ENCODE results near the gene SLCO2B1.
A peak's percentile ranks its signal among the peaks of the same experiment; 100 is the strongest.

SLCO2B1 gene

GRCh38 chr11:75143420-75143731 is 7.5 kb upstream of the SLCO2B1 start:
- Histone ChIP-seq H3K36me3 (no peaks in the 10 kb centered on the region), H3K4me2 (peak overlapping the region; percentile 78 to 94 (median 92)), H3K4me3 (peak overlapping the region in 3 of 10 experiments; percentile 6 to 31 (median 26); a peak in 3 of 20 replicates), H4K20me1 (peaks cover 0 to 6% (median 0%) of the 10 kb centered on the region in 11 experiments; a peak in 2 of 22 replicates), H3K27ac (peak overlapping the region in 9 of 11 experiments; percentile 47 to 78 (median 62); a peak in 18 of 22 replicates), H3K27me3 (no peaks in the 10 kb centered on the region), H3K4me1 (peaks cover 73 to 80% (median 76%) of the 10 kb centered on the region in 10 experiments), H3K9me3 (replicated peaks in 1 of 11) (no peaks in the 10 kb centered on the region), H3K9ac (peak overlapping the region in 9 of 11 experiments; percentile 36 to 70 (median 56); a peak in 16 of 22 replicates)
- no peak for TF ChIP-seq Cebpa-rat (IDR thresholded peaks at IDR 0.05)

- peak overlapping the region in 3 of 11 experiments; percentile 63 to 78 (median 66); a peak in 2 of 22 replicates for H3K27ac ChIP-seq
- H3K4me2 ChIP-seq, result peak overlapping the region; percentile 80 to 95 (median 92)
- H3K36me3 ChIP-seq, result no peaks in the 10 kb centered on the region
- no peak for TF ChIP-seq Cebpa-rat (IDR thresholded peaks at IDR 0.05)
- no peaks in the 10 kb centered on the region for H3K9me3 ChIP-seq (replicated peaks in 1 of 11)
- no peaks in the 10 kb centered on the region for H3K27me3 ChIP-seq
- peaks cover 77 to 92% (median 83%) of the 10 kb centered on the region in 10 experiments for H3K4me1 ChIP-seq
- peak overlapping the region in 5 of 11 experiments; percentile 49 to 70 (median 56); a peak in 3 of 22 replicates for H3K9ac ChIP-seq
- no peak overlapping the region for H3K4me3 ChIP-seq
- H4K20me1 ChIP-seq, result peaks cover 0 to 6% (median 0%) of the 10 kb centered on the region in 11 experiments; a peak in 2 of 22 replicates
Measured at GRCh38 chr11:75144716-75145014, 6.2 kb upstream of the SLCO2B1 start.

GRCh38 chr11:75145196-75145971 is 5.5 kb upstream of the SLCO2B1 start:
- H4K20me1 ChIP-seq, result peaks cover 0 to 6% (median 0%) of the 10 kb centered on the region in 11 experiments; a peak in 2 of 22 replicates
- peak overlapping the region; percentile 45 to 95 (median 74) for H3K4me2 ChIP-seq
- peak overlapping the region in 4 of 11 experiments; percentile 24 to 34 (median 25); a peak in 6 of 22 replicates for H3K27ac ChIP-seq
- no peak overlapping the region for H3K4me3 ChIP-seq
- no peaks in the 10 kb centered on the region for H3K9me3 ChIP-seq (replicated peaks in 1 of 11)
- TF ChIP-seq Cebpa-rat (IDR thresholded peaks at IDR 0.05), result no peak
- peaks cover 77 to 99% (median 85%) of the 10 kb centered on the region in 10 experiments for H3K4me1 ChIP-seq
- H3K36me3 ChIP-seq, result no peaks in the 10 kb centered on the region
- H3K27me3 ChIP-seq, result no peaks in the 10 kb centered on the region
- peak overlapping the region in 2 of 11 experiments; percentile 28 to 35; a peak in 1 of 22 replicates for H3K9ac ChIP-seq

- TF ChIP-seq Cebpa-rat (IDR thresholded peaks at IDR 0.05), result no peak
- Histone ChIP-seq H3K36me3 (no peaks in the 10 kb centered on the region), H3K4me2 (peak overlapping the region; percentile 45 to 95 (median 80)), H3K27ac (peak overlapping the region in 3 of 11 experiments; percentile 2 to 34 (median 25); a peak in 4 of 22 replicates), H3K4me1 (peaks cover 71 to 99% (median 85%) of the 10 kb centered on the region in 10 experiments), H3K9me3 (replicated peaks in 1 of 11) (no peaks in the 10 kb centered on the region), H3K27me3 (no peaks in the 10 kb centered on the region), H3K4me3 (no peak overlapping the region), H4K20me1 (peaks cover 0 to 6% (median 0%) of the 10 kb centered on the region in 11 experiments; a peak in 2 of 22 replicates), H3K9ac (peak overlapping the region in 1 of 11 experiments; percentile 35; a peak in 1 of 22 replicates)
Measured at GRCh38 chr11:75145972-75146519, 4.9 kb upstream of the SLCO2B1 start.

- Histone ChIP-seq H3K9ac (peak overlapping the region in 4 of 11 experiments; percentile 62 to 76 (median 69); a peak in 6 of 22 replicates), H3K4me3 (no peak overlapping the region), H3K27ac (peak overlapping the region in 4 of 11 experiments; percentile 71 to 90 (median 80); a peak in 8 of 22 replicates), H3K27me3 (no peaks in the 10 kb centered on the region), H3K4me1 (peaks cover 67 to 99% (median 85%) of the 10 kb centered on the region in 10 experiments), H4K20me1 (peaks cover 0 to 6% (median 0%) of the 10 kb centered on the region in 11 experiments; a peak in 1 of 22 replicates), H3K4me2 (peak overlapping the region; percentile 71 to 95 (median 81); a peak in 21 of 22 replicates), H3K9me3 (replicated peaks in 1 of 11) (no peaks in the 10 kb centered on the region), H3K36me3 (0 out of 22 replicates have a peak, but pooled peaks cover 0 to 3% (median 0%) of the 10 kb centered on the region in 11 experiments)
- no peak for TF ChIP-seq Cebpa-rat (IDR thresholded peaks at IDR 0.05)
Measured at GRCh38 chr11:75146711-75147110, 4.2 kb upstream of the SLCO2B1 start.

GRCh38 chr11:75147191-75147874 is 3.6 kb upstream of the SLCO2B1 start:
- no peaks in the 10 kb centered on the region for H3K9me3 ChIP-seq (replicated peaks in 1 of 11)
- peaks cover 0 to 6% (median 0%) of the 10 kb centered on the region in 11 experiments; a peak in 1 of 22 replicates for H4K20me1 ChIP-seq
- H3K4me2 ChIP-seq, result peak overlapping the region; percentile 71 to 95 (median 81)
- no peaks in the 10 kb centered on the region for H3K27me3 ChIP-seq
- H3K27ac ChIP-seq, result peak overlapping the region in 10 of 11 experiments; percentile 10 to 90 (median 70); a peak in 17 of 22 replicates
- peak overlapping the region in 1 of 10 experiments; percentile 4; a peak in 1 of 20 replicates for H3K4me3 ChIP-seq
- peaks cover 0 to 10% (median 0%) of the 10 kb centered on the region in 11 experiments; a peak in 1 of 22 replicates for H3K36me3 ChIP-seq
- TF ChIP-seq Cebpa-rat (IDR thresholded peaks at IDR 0.05), result no peak
- H3K9ac ChIP-seq, result peak overlapping the region; percentile 13 to 76 (median 53); a peak in 15 of 22 replicates
- peaks cover 61 to 99% (median 80%) of the 10 kb centered on the region in 10 experiments for H3K4me1 ChIP-seq

- peak overlapping the region; percentile 71 to 100 (median 81) for H3K4me2 ChIP-seq
- H3K27ac ChIP-seq, result peak overlapping the region in 10 of 11 experiments; percentile 10 to 90 (median 70); a peak in 17 of 22 replicates
- peaks cover 0 to 6% (median 0%) of the 10 kb centered on the region in 11 experiments; a peak in 4 of 22 replicates for H4K20me1 ChIP-seq
- H3K9me3 ChIP-seq (replicated peaks in 1 of 11), result no peaks in the 10 kb centered on the region
- peak overlapping the region in 2 of 10 experiments; percentile 4 to 18; a peak in 2 of 20 replicates for H3K4me3 ChIP-seq
- peaks cover 56 to 99% (median 79%) of the 10 kb centered on the region in 10 experiments for H3K4me1 ChIP-seq
- TF ChIP-seq Cebpa-rat (IDR thresholded peaks at IDR 0.05), result no peak
- no peaks in the 10 kb centered on the region for H3K27me3 ChIP-seq
- peak overlapping the region; percentile 13 to 76 (median 53); a peak in 15 of 22 replicates for H3K9ac ChIP-seq
- peaks cover 0 to 15% (median 0%) of the 10 kb centered on the region in 11 experiments; a peak in 2 of 22 replicates for H3K36me3 ChIP-seq
Measured at GRCh38 chr11:75147875-75148263, 3.0 kb upstream of the SLCO2B1 start.

- TF ChIP-seq Cebpa-rat (IDR thresholded peaks at IDR 0.05), result no peak
- Histone ChIP-seq H4K20me1 (peaks cover 0 to 11% (median 0%) of the 10 kb centered on the region in 11 experiments; a peak in 5 of 22 replicates), H3K4me2 (peak overlapping the region; percentile 71 to 100 (median 81)), H3K36me3 (peaks cover 0 to 21% (median 0%) of the 10 kb centered on the region in 11 experiments; a peak in 3 of 22 replicates), H3K9me3 (replicated peaks in 1 of 11) (no peaks in the 10 kb centered on the region), H3K27ac (peak overlapping the region in 7 of 11 experiments; percentile 20 to 90 (median 70); a peak in 10 of 22 replicates), H3K27me3 (no peaks in the 10 kb centered on the region), H3K4me1 (peaks cover 56 to 99% (median 79%) of the 10 kb centered on the region in 10 experiments), H3K9ac (peak overlapping the region in 5 of 11 experiments; percentile 13 to 76 (median 36); a peak in 5 of 22 replicates), H3K4me3 (peak overlapping the region in 2 of 10 experiments; percentile 7 to 18; a peak in 2 of 20 replicates)
Measured at GRCh38 chr11:75148436-75148983, 2.4 kb upstream of the SLCO2B1 start.
